Neutrophil (primary cell): ENCODE data around the gene ANKIB1.

Source experiments
- H3K27ac ChIP-seq: fragments of 200-600 bp; sonication (generic); 2 replicates; pipeline ENCODE4 v1.5.1; 2016; ENCODE audit warnings: mild to moderate bottlenecking, moderate library complexity
- H3K27me3 ChIP-seq: fragments of 200-600 bp; sonication (generic); 2 replicates; pipeline ENCODE4 v1.6.0; 2016; ENCODE audit warnings: mild to moderate bottlenecking
- H3K36me3 ChIP-seq: fragments of 200-600 bp; sonication (generic); 2 replicates; pipeline ENCODE4 v1.5.1; 2017
- H3K4me1 ChIP-seq, 2 experiments: fragments of 200-600 bp in 1 of 2; sonication (generic) in 1 of 2; 1 replicate in 1 of 2; 2 replicates in 1 of 2; pipeline versions ENCODE4 v1.5.1 to v1.6.1; 2013 to 2016; ENCODE audit warnings: low read depth in 1 of 2, low read length in 1 of 2, mild to moderate bottlenecking in 1 of 2, moderate library complexity in 1 of 2; ENCODE audit not compliant: control insufficient read depth in 1 of 2, insufficient read depth in 1 of 2
- H3K4me3 ChIP-seq, 2 experiments: fragments of 200-600 bp in 1 of 2; sonication (generic) in 1 of 2; 1 replicate in 1 of 2; 2 replicates in 1 of 2; pipeline ENCODE4 v1.5.1; 2013 to 2016; ENCODE audit warnings: low read depth in 1 of 2, low read length in 1 of 2, mild to moderate bottlenecking in 1 of 2, moderate library complexity in 1 of 2
- H3K9me3 ChIP-seq: fragments of 200-600 bp; sonication (generic); 2 replicates; pipeline ENCODE4 v1.5.1; 2016
- TF ChIP-seq, protein P1 (sequence below): fragments of 200-600 bp; sonication (generic); IDR thresholded peaks from 2 replicates; pipeline ENCODE4 v1.5.1; 2016; ENCODE audit warnings: antibody characterized with exemption

ANKIB1 gene

DNA sequence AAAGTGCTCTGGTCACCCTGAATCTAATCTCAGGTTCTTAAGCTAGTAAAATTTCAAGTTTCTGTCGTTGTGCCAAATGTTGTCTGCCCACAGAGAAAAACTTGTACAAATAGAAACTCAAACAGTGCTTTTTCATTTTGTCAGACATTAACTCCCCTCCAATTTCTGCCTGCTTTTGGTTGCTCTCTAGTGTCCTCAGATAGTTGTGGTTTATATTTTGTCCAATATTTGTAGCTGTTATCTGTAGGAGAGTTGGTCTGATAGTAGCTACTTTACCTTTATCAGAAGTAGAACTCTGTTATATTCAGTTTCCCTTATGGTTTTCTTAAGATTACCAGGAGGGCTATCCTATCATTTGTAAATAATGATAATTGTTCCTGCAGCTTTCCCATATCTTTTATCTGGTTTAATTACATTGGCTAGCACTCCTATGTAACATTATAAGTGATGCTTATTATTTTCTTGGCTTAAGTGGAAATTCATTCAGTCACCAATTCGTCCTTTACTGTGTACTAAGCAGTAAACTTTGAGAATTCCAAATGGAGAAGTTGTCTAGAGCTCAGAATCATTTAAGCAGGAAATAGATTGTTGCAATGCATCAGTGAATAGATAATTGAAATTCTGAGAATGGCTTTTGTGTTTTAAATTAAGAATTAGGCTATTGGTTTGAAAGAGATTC, 91.0 kb downstream of the ANKIB1 start:
- Histone ChIP-seq H3K4me1 (no peaks in the 10 kb centered on the region), H3K27ac (no peak overlapping the region), H3K9me3 (no peaks in the 10 kb centered on the region), H3K4me3 (no peak overlapping the region), H3K36me3 (no peaks in the 10 kb centered on the region), H3K27me3 (no peaks in the 10 kb centered on the region)
- TF ChIP-seq, protein P1, sequence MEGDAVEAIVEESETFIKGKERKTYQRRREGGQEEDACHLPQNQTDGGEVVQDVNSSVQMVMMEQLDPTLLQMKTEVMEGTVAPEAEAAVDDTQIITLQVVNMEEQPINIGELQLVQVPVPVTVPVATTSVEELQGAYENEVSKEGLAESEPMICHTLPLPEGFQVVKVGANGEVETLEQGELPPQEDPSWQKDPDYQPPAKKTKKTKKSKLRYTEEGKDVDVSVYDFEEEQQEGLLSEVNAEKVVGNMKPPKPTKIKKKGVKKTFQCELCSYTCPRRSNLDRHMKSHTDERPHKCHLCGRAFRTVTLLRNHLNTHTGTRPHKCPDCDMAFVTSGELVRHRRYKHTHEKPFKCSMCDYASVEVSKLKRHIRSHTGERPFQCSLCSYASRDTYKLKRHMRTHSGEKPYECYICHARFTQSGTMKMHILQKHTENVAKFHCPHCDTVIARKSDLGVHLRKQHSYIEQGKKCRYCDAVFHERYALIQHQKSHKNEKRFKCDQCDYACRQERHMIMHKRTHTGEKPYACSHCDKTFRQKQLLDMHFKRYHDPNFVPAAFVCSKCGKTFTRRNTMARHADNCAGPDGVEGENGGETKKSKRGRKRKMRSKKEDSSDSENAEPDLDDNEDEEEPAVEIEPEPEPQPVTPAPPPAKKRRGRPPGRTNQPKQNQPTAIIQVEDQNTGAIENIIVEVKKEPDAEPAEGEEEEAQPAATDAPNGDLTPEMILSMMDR, result no peak

DNA sequence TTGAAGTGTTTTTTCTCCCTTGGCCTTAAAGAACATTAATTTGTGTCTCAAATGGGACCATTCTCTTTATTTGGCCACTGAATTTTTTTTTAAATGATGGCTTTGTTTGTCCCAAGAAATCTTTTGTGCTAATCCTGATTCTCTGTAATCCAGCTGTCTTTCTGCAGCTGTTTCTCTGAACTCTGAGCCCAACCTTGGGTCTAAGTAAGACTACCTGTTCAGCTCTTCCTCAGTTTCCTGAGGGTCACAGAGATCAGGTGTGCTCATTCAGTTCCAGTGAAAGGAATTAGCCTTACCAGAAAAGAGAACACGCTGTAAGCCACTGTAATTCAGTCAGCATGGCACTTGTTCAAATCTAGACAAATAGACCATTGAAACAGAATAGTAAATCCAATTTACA, 94.2 kb downstream of the ANKIB1 start:
- peaks cover 15% of the 10 kb centered on the region for H3K36me3 ChIP-seq
- no peaks in the 10 kb centered on the region for H3K4me1 ChIP-seq
- no peaks in the 10 kb centered on the region for H3K9me3 ChIP-seq
- TF ChIP-seq, protein P1, result no peak
- no peak overlapping the region for H3K4me3 ChIP-seq
- H3K27ac ChIP-seq, result no peak overlapping the region
- H3K27me3 ChIP-seq, result no peaks in the 10 kb centered on the region

DNA sequence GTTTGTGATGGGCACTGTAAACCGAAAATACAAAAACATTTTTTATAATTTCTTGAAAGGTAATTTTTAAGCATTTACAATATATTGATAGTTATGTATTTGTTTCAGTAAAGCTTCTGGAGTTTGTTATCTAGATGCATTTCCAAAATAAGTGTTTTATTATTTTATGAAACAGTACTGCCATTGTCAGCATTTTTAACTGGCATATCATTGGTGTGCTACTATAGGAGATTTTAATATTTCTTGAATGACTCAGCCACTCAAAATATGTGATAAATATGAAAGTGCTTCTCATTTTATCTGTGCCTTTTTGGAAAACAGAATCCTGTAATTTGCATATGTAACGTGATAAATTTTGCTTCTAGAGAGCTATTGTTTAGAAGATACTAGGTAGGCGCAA, 97.9 kb downstream of the ANKIB1 start:
- Histone ChIP-seq H3K4me1 (no peaks in the 10 kb centered on the region), H3K4me3 (no peak overlapping the region), H3K9me3 (no peaks in the 10 kb centered on the region), H3K36me3 (peaks cover 26% of the 10 kb centered on the region), H3K27ac (no peak overlapping the region), H3K27me3 (no peaks in the 10 kb centered on the region)
- TF ChIP-seq, protein P1, result no peak

DNA sequence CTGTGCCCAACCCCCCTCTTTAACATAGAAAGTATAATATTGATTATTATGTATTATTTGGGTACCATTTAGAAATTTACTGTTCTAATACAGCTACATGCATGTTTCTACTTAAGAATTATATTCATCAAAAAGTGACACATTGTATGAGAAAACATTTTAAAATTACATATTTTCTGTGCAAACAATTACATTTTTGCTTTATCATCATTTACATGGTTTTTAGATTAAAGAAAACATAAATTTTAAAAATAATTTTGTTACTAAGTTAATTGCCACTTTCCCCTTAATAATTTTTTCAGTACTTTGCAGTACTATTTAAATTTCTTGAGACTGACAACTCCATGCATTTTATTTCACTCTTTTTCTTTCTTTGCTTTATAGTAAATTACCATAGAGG, 106.2 kb downstream of the ANKIB1 start:
- Histone ChIP-seq H3K4me1 (no peaks in the 10 kb centered on the region), H3K36me3 (peaks cover 14% of the 10 kb centered on the region), H3K9me3 (no peaks in the 10 kb centered on the region), H3K27ac (no peak overlapping the region), H3K4me3 (no peak overlapping the region), H3K27me3 (no peaks in the 10 kb centered on the region)
- TF ChIP-seq, protein P1, result no peak

DNA sequence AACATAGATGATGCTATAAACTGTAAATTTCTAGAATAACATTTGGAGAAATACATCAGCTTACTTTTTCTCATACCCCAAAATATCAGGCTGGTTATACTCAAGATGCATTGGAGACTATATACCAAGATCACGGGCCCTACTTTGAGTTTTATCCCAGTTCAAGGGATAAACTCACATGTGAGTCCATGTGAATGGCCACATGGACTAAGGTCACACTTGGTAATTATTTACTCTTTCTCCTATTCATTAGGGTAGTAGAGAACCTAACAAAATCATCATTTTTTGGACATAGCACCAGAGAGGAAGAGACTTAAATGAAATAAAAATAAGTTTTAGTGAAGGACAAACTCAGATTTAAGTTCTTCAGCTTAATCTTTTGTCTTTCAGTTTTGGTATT, 108.4 kb downstream of the ANKIB1 start:
- Histone ChIP-seq H3K4me1 (no peaks in the 10 kb centered on the region), H3K27me3 (no peaks in the 10 kb centered on the region), H3K9me3 (no peaks in the 10 kb centered on the region), H3K4me3 (no peak overlapping the region), H3K27ac (no peak overlapping the region), H3K36me3 (peaks cover 13% of the 10 kb centered on the region)
- TF ChIP-seq, protein P1, result no peak

DNA sequence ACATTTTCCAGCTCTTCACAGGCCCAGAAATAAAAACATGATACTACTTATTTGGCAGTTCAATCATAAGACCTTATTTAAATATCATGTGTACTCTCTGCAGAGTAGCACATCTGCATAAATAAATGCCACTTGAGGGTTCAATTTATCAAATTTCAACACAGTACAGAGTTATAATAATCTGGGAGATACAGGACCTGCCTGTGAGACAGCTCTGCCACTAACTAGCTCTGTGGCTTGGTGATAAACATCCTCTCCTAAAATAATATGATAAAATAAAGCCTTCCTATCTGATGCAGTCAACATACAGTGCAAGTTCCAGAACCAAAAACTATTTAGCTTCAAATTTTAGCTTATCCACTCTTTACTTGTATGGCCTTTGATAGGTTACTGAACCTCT, 110.6 kb downstream of the ANKIB1 start:
- H3K4me1 ChIP-seq, result no peaks in the 10 kb centered on the region
- H3K36me3 ChIP-seq, result peaks cover 13% of the 10 kb centered on the region
- no peak overlapping the region for H3K27ac ChIP-seq
- H3K4me3 ChIP-seq, result no peak overlapping the region
- no peaks in the 10 kb centered on the region for H3K27me3 ChIP-seq
- TF ChIP-seq, protein P1, result no peak
- no peaks in the 10 kb centered on the region for H3K9me3 ChIP-seq
